ENCODE results near the gene MNAT1.
"Not testable (repeated sequence)": the region's sequence is repeated elsewhere in the genome, so short reads cannot be mapped to it uniquely, and the experiment has no call there.

MNAT1 gene

DNA sequence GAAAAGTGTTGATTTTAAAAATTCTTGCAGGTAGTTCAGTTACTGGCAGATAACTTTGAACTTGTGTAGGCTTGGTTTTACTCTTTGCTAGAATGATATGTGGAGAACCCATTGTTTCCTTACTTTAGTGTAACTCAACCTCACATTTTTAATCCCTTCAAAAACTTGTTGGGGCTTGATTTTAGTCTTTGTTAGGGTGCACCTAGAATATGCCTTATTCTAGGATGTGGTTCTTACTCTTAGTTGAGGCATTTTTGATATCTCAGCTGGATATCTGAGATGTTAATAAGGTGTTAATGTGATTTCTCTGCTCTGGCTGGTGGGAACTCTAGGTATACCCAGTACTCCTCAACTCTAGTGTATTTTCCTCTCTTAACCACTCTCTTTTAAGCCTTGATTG, 10.0 kb downstream of the MNAT1 start:
- no peak for DNase-seq

DNA sequence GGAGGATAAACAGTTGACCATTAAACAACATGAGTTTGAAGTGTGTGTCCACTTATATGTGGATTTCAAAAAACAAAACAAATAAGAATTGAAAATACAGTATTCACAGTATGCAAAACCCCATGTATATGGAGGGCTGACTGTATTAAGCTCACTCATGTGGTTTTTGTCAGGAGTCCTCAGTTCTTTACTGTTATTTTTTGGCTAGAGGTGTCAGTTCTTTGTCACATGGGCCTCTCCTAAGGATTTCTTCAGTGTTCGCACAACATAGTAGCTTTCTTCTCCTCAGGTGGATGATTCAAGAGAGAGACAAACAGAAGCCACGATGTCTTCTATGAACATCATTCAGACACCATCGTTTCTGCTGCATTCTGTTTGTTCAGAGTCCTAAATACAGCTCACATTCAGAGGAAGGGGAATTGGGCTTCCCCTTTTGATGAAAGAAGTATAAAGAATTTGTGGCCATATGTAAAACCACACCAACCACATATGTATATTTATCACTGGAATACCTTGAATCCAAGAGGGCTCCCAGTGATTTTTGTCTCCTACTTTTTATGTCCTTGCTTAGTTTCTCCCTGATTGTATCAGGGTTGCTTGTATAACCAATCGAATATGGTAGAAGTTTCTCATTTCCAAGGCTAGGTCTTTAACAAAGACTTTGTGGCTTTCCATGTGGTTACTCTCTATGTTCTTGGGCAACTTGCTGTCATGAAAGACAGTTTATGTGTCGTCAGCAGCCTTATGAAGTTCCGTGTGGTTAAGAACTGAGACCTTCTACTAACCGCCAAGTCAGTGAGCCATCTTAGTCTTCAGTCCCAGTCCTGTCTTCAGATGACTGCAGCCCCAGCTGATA, 18.9 kb downstream of the MNAT1 start:
- DNase-seq: peak; percentile 82

- peak; percentile 49 for DNase-seq
Observed at GRCh38 chr14:60756847-60757246, 22.3 kb downstream of the MNAT1 start.

GRCh38 chr14:60757567-60758002, 23.0 kb downstream of the MNAT1 start:
- DNase-seq: peak; percentile 84

DNA sequence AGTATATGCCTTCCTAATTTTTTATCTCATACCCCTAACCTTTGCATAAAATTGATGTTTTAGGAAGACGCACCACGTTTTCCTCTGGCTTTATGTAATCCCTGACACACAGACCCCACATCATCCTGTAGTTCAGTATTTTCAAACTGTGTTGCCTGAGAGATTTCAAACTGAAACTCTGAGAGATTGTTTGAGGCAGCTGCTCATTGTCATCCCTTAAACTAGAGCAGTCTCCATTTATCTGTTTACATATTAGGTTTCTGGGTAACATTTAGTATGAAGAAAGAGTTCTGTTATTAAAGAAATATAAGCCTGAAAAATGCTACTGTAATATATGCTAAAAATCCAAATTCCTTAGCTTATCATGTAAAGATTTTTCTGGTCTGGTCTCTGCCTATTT, 24.3 kb downstream of the MNAT1 start:
- DNase-seq: no peak

DNA sequence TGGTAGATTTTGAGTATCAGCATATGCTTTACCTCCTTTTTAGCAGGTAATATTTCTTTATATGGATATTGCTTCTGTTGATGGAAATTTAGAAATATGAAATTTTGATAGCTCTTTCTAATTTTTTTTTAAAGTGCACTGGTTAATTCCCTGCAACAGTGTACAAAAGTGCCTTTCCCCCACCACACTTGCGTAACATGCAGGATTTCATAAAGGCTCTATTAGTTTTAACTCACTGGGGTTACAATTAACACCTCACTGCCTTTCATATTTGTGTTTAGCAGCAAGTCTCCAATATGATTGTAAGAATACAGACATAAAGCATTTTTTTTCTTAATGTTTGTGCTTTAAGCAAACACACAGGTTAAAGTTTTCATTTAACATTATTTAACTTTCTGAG, 25.6 kb downstream of the MNAT1 start:
- no peak for DNase-seq

DNA sequence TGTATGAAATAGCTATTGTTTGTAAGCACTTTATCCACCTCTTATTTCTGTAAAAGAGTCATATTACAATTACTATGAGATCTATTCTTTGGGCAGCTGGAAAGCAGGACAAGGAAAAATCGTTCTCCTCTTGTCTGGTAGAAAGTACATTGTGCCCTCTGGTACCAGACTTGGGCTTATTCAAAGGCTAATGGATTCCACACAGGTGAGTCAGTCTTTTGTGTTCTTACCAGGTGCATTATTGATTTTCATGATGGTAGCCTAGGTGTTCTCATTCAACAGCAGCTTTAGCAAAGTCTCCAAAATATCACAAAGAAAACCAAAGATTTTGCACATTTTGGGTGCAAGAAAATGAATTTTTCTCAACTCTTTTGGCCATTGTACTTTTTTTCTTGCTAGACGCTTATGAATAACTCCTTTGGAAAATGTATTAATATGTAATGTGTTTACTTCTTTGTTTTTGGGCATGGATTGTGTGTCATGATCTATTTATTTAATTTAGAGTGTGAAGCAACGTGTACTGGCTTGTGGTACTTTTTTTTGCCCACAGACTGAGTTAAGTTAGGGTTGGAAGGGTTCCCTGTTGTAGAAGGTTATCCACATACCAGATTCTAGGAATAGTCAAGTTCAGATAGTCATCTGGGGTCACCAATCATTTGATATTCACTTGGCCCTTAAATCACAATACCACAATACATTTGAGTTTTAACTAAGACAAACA, 26.2 kb downstream of the MNAT1 start:
- no peak for DNase-seq

- DNase-seq: no peak
Observed at GRCh38 chr14:60768602-60769001, 34.0 kb downstream of the MNAT1 start.

DNA sequence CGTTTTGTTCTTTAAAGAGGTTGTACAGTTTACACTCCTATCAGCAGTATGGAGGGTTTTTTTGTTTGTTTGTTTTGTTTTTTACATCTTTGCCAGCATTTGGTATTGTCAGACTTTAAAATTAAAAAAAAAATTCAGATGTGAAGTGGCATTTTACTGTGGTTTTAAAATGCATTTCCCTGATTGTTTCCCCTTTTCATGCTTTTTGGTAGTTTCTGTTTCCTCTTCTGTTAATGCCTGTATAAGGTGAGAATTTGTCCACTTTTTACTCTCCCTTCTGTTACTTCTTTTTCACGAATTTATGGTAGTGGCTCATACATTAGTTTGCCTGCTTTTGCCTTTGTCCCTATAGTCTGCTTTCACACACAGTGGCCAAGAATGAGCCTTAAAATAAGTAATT, 36.6 kb downstream of the MNAT1 start:
- DNase-seq: no peak

GRCh38 chr14:60773558-60773957, 39.0 kb downstream of the MNAT1 start:
- DNase-seq: no peak

DNA sequence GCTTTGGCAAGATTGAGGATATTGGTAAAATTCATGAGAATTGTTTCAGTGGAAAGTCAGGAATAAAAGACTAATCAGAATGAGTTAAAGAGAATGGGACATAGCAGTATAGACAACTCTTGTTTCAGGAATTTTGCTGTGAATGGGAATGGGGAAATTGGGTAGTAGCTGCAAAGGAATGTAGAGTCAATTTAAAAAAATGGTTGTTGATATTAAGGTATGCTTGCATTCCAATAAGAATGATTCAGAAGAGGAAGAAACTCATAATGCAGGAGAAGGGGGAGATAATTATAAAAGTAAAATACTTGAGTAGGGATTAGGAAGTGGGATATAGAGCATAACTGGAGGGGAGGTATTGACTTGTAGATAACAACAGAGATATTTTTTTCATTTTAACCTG, 40.7 kb downstream of the MNAT1 start:
- DNase-seq: peak; percentile 85

GRCh38 chr14:60777856-60778578, 43.5 kb downstream of the MNAT1 start:
- peak; percentile 92 for DNase-seq

GRCh38 chr14:60779745-60780514, 45.4 kb downstream of the MNAT1 start:
- DNase-seq: not testable (repeated sequence)

DNA sequence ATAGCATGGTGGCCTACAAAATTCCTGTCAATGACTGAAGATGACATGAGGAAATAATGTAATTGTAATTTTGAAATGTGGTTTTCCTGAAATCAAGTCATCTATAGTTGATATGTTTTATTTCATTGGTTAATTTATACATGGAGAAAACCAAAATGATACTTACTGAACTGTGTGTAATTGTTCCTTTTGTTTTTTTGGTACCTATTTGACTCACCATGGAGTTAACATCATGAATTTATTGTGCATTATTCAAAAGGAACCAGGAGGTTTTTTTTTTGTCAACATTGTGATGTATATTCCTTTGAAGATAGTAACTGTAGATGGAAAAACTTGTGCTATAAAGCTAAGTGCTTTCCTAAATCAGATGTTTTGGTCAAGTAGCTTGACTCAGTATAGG, 46.0 kb downstream of the MNAT1 start:
- not testable (repeated sequence) for DNase-seq

DNA sequence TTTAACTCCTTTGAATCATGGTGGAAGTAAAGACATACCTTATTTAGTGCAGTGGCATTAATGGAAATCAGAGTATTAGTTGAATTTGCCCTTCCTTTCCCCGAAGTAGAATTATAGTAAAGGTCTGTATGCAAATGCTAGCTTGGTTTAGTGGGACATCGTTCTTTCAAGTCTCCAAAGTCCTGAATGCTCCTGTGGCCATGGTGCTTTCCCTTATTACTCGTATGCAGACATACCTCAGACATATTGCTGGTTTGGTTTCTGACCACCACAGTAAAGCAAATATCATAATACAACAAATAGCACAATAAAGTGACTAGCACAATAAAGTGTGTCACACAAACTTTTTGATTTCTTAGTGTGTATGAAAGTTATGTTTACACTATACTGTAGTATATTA, 52.3 kb downstream of the MNAT1 start:
- no peak for DNase-seq

- peak; percentile 18 for DNase-seq
Observed at GRCh38 chr14:60789656-60790055, 55.1 kb downstream of the MNAT1 start.

DNA sequence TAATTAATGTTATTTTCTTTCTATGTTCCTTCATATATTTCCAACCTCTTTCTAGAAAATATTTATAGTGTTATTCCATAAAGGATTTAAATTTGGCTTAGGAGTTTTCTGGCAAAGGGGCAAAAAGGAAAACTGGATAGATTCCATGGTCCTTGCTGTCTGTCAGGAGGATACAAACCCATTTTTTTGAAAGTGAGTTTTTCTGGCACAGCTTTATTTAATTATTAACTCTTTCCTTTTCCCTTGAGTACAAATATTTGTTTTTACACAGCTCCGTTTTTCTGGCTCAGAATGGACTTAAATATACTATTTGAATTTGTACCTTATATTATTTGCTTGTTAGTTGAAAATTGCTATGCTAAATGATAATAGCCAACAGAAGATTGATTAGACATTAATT, 56.3 kb downstream of the MNAT1 start:
- no peak for DNase-seq

DNA sequence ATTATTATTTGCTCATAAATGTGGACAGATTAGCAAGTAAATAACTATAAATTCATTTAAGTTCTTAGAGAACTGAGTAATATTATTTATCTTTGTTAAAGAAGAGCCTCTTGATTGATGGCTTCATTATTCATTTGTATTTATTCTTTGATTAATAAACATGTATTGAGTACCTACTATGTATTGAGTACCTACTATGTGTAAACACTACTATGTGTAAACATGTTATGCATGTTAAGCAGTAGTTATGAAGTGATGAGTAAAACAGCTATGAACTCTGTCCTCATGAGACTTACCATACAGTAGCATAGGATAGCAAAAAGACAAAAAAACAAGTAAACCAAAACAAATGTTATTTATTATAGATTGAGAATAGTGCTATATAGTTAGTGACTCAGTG, 61.9 kb downstream of the MNAT1 start:
- DNase-seq: no peak

DNA sequence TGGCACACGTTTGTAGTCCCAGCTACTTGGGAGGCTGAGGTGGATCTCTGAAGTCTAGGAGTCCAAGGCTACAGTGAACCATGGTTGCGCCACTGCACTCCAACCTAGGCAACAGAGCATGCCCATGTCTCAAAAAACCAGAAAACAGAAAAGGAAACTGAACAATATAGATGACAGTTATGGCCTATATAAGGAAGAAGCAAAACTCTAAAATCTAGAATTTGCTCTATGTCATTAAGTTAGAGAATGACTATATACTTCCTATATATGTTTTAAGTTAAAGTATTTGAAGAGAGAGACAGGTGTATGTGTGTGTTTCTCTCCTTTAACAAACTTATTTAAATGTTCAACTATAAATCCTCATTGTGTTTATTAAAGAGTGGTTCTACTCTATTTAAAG, 65.8 kb downstream of the MNAT1 start:
- DNase-seq: no peak

- DNase-seq: no peak
Observed at GRCh38 chr14:60803871-60804270, 69.3 kb downstream of the MNAT1 start.

DNA sequence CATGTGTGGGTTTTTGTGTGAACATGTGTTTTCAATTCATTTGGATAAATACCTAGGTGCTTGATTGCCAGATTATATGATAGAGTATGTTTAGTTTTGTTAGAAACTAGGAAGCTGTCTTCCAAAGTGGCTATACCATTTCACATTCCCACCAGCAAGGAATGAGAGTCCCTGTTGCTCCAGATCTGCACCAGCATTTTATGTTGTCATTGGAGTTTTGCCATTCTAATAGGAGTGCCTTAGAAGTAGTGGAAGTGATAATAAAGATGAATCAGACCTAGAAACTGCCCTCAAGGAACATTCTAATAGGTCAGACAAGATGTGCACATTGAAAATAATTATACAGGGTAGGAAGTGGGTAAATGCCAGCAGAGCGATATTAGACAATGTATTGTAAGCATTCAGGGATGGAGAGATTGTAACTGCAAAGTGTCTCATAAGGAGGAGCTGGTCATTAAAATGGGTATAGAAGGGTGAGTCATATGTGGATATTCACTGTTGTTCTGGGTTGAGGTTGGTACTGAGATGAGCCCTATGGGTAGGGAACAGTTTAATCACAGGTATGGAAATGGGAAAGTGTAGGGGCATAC, 71.4 kb downstream of the MNAT1 start:
- DNase-seq: peak; percentile 71

GRCh38 chr14:60807247-60807646, 72.7 kb downstream of the MNAT1 start:
- no peak for DNase-seq
